CD4-positive, alpha-beta T cell treated with Interleukin-21 for 1 hour (primary cell): ENCODE results near the gene VPS4A.
A peak's percentile ranks its signal among the peaks of the same experiment; 100 is the strongest.
"Not testable (repeated sequence)": the region's sequence is repeated elsewhere in the genome, so short reads cannot be mapped to it uniquely, and the experiment has no call there.

Experiments
- DNase-seq: peaks from one replicate; pipeline ENCODE4 v3.0.0-alpha.2; 2020

VPS4A gene

DNA sequence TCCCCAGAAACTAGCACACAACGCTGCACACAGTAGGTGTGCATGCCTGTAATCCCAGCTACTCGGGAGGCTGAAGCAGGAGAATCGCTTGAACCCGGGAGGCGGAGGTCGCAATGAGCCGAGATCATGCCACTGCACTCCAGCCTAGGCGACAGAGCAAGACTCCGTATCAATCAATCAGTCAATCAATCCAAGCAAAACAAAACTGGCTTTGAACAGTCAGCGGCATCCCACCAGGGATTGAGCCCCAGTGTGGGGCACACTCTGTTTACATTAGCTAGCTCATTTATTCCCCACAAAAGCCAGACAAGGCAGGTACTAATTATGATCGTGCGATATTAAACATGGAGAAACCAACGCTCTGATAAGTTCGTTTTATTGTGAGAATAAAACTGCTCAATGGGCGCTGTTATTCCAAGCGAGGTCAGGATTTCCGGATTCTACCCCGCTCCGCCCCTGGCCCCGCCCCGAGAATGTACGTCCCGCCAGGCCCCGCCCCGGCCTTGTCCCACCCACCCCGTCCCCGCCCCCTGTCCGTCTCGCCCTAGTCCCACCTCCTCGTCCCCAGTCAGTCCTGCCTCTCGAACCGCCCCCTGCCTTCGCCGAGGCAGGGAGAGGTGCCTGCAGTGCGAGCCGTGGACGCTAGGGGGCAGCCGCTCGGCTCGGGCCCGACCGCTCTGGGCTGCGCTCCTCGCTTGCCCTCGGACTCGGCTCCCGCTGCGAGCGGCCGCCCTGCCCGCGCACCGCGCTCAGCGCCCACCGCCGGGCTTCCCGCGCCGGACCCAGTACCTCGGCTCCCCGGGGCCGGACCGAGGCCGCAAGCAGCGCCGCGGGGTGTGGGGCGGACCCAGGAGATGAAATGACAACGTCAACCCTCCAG, at the start of gene VPS4A:
Gene VPS4A (plus strand): TSS at position 698 of the 880 bp plus-strand sequence. CDS start 162 bp downstream, at position 860.
- peak; percentile 98 for DNase-seq

DNA sequence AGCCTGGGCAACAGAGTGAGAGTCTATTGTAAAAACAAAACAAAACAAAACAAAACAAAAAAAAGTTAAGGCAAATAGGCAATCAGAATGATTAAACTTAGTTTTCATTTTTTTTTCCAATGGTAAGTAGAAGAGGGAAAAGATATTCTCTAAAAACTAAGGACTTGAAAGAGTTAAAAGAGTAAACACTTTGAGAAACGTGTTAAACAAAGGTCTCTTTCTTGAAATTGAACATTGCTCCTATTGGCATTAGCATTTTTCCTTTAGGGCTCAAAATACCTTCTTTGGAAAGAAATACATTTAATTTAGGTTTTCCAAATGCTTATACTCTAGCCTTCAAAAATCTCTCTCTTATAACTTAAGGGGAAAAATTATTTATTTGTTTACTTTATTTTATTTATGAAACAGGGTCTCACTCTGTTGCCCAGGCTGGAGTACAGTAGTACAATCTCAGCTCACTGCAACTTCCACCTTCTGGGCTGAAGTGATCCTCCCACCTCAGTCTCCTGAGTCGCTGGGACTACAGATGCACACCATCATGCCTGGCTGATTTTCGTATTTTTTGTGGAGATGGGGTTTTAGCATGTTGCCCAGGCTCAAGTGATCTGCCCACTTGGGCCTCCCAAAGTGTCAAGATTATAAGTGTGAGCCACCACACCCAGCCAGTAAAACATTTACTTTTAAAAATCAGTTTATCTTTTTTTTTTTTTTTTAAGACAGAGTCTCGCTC, 44.7 kb upstream of the VPS4A start:
- DNase-seq = no peak

DNA sequence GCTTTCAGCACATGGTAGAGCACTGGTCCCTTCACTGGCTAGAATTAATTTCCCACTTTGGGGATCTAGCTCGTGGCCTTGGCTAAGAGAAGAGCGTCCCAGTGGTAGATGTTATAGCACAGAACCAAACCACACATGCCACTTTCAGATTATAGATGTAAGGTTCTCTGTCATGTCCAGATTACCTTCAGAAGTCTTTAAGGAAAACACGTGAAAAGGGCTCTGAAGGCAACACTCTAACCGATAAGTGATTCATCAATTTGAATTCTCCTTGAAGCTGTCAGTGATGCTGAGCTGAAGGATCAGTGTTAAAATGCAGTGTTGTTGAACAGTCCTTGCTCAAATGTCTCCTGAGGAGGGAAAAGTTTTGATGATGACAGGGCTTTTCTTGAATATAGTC, 43.5 kb upstream of the VPS4A start:
- DNase-seq = no peak

DNA sequence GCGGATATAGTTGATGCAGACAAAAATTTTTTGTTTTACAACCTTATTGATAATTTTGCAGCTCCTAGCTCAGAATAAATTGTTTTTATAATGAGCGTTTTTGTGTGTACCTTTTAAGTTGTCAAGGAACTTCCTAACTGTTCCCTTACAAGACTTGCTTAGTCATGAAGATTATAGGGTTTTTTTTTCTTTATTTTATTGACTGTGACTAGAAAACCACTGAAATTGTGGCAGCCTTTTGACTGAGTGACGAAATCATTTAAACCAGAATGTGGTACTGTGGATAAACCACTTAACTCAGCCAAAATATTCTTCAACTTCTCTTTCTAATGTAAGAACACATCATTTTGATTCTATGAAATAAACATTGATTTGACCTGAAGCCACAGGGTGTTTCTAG, 40.8 kb upstream of the VPS4A start:
- no peak for DNase-seq

DNA sequence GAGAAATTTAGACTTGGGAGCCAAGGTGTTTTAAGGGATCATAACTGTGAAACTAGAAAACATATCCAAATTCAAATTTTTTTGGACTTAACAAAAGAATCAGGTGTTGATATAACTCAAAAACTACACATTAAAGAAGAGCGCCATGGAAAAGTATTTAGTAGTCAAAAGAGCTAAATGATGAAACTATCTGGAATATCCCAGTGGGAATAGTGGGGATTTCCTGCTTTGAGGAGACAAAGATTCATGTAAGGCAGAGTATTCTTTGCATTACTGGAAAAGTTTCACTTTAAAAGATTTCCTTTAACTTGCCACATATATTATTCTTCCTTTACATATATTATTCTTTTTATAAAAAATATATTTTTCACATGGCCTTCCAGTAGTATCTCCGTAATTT, 40.3 kb upstream of the VPS4A start:
- DNase-seq = no peak

DNA sequence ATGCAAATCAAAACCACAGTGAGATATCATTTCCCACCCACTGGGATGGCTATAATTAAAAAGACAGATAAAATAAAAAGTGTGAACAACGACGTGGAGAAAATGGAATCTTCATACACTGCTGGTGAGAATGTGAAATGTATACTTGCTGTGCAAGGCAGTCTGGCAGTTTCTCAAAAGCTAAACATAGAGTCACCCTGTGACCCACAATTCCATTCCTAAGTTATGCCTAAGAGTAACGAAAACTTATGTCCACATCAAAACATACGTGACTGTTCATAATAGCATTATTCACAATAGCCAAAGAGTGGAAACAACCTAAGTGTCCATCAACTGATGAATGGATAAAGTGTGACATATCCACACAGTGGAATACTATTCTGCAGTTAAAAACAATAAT, 38.1 kb upstream of the VPS4A start:
- no peak for DNase-seq

DNA sequence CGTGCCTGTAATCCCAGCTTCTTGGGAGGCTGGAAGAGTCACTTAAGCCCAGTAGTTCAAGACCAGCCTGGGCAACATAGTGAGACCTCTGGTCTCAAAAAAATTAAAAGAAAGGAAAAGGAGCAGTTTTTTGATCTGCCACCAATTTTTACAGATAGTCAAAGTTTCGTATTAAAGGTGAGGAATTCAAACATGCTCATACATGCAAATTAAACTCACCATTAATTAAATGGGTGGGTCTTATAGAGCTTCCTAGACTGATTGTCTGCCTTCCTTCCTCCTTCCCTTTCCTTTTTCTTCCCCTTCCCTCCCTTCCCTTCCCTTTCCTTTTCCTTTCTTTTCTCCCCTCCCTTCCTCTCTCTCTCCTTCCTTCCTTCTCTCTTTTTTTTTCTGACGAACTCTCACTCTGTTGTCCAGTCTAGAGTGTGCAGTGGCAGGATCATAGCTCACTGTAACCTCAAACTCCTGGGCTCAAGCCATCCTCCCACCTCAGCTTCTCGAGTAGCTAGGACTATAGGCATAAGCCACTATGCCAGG, 36.4 kb upstream of the VPS4A start:
- no peak for DNase-seq

DNA sequence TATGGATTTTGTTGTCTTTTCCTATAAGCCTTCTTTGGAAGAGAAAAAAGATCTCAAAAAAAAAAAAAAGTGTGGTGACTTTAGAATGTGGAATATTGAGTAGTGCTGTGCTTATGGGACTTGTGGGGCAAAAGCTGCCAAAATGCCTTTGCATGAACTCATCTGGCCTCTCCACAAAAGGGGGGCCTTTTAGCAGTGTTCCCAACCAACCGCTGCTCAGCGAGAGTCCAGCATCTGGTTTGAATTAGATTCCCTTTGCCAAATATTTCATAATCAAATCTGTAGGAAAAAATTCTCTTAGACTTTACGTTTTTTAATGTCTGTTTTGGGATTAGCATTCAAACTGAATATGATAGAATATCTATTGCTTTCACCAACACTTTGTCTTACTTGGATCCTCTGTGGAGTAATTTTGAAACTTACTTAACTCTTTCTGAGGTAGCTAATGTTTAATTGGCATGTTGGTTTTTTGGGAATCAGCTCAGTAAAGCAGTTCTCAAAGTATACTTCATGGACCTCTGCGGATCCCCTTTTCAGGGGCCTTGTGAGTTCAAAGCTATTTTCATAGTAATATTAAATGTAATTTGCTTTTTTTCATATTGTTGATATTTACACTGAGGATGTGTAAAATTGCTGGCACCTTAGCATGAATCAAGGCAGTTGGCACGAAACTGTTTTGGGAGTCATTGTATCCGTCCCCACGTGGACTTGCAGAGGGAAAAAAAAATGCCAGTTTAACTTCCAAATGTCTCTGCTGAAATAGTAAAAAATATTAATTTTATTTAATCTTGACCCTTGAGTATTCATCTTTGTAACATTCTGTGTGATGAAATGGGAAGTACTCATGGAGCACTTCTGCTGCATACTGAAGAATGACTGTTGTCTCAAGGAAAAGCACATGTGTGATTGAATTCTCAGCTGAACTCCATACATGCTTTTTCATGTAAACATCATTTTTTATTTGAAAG, 34.7 kb upstream of the VPS4A start:
- no peak for DNase-seq

DNA sequence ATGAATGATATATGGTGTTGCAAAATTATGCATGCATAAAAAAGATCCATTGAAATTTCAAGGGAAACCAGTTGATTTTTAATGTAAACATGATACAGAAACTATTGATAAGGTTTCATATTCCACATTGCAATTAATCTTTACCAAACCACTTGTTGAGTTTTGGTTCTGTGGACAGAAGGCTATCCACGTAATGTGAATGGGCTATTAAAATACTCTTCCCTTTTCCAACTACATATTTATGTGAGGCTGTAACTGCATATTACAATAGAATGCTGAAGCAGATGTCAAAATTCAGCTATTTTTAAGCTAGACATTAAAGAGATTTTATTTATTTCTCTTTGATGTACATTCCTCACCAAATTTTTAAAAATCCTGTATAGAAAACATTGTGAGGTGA, 33.7 kb upstream of the VPS4A start:
- no peak for DNase-seq

DNA sequence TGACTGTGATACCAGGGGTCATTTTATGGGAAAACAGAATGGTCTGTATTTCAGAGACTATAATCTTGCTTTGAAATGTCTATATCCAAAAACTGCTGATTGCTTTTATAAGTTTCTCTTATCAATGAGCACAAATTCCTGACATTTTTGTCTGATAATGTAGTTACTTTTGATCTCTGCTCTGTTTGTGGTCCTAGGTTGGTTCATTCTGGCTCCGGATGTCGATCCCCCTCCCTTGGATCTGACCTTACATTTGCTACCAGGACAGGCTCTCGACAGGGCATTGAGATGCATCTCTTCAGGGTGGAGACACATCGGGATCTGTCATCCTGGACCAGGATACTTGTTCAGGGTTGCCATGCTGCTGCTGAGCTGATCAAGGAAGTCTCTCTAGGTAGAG, 27.3 kb upstream of the VPS4A start:
- DNase-seq = no peak

DNA sequence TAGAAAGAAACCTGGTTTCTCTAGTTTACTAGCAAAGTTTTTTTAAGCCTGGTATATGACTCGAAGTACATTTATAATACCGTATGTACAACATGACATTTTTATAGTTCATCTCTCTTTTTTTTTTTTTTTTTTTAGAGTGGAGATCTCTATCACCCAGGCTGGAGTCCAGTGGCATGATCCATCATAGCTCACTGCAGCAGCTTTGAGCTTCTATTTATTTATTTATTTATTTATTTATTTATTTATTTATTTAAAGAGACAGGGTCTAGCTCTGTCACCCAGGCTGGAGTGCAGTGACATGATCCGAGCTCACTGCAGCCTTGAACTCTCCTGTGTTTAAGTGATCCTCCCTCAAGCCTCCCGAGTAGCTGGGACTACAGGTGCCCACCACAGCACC, 25.9 kb upstream of the VPS4A start:
- no peak for DNase-seq

DNA sequence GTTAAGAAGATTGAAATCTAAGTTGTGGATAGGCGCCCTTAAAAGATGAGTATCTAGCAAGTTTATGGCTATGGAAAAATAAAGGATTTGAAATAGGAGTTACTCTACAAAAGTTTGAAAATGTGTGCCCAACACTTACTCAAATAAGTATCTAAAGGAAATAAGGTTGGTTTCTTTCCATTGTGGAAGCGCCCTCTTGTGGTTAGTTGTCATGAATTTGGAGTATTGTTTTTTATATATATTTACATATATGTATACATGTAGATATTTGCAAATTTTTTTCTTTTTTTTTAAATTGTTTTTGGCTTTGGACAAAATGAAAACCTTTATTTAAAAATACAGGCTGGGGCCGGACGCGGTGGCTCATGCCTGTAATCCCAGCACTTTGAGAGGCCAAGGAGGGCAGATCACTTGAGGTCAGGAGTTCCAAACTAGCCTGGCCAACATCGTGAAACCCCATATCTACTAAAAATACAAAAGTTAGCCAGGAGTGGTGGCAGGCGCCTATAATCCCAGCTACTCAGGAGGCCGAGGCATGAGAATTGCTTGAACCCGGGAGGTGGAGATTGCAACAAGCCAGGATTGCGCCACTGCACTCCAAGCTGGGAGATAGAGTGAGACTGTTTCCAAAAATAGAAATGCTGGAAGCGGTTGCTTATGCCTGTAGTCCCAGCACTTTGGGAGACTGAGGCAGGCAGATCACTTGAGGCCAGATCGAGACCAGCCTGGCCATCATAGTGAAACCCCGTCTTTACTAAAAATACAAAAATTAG, 24.0 kb upstream of the VPS4A start:
- DNase-seq = peak; percentile 74

DNA sequence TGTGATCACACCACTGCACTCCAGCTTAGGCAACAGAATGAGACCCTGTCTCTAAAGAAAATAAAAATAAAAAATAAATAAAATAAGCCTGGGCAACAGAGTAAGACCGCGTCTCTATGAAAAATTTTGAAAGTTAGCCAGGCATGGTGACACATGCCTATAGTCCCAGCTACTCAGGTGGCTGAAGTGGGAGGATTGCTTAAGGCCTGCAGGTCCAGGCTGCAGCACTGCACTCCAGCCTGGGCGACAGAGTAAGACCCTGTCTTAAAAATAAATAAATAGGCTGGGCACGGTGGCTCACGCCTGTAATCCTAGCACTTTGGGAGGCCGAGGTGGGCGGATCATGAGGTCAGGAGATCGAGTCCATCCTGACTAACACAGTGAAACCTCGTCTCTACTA, 19.5 kb upstream of the VPS4A start:
- not testable (repeated sequence) for DNase-seq

DNA sequence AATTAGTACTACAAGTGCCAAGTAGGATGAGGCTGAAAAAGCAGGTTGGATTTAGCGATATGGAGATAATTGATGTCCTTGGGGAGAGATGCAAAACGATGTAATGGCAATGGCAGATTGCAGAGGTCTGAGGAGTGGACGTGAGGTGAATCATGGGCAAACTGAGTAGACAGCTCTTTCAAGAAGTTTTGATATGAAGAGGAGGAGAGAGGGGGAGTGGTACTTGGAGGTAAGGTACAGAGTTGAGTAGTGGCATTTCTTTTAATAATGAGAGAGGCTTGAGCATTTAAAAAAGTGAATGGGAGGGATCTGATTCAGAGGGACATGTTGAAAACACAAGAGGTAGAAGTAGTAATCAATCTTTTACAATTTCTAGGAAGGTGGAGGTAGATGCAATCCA, 17.7 kb upstream of the VPS4A start:
- DNase-seq = no peak

DNA sequence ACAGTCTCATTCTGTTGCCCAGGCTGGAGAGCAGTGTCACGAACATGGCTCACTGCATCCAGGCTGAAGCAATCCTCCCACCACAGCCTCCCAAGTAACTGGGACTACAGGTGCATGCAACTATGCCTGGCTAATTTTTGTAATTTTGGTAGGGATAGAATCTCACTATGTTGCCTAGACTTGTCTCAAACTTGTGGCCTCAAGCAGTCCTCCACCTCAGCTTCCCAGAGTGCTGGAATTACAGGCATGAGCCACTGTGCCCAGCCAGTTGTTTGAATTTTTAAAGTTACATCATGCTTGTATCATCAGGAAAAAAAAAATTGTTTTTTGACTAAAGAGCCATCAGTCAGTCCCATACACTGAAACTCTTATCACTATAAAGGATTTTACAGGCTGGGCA, 17.1 kb upstream of the VPS4A start:
- no peak for DNase-seq

DNA sequence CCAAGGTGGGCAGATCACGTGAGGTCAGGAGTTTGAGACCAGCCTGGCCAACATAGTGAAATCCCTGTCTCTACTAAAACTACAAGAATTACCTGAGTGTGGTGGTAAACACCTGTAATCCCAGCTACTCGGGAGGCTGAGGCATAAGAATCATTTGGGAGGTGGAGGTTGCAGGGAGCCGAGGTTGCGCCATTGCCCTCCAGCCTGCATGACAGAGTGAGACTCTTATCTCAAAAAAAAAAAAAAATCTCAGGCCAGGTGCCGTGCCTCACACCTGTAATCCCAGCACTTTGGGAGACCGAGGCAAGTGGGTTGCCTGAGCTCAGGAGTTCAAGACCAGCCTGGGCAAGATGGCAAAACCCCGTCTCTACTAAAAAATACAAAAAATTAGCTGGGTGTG, 14.4 kb upstream of the VPS4A start:
- DNase-seq = not testable (repeated sequence)

DNA sequence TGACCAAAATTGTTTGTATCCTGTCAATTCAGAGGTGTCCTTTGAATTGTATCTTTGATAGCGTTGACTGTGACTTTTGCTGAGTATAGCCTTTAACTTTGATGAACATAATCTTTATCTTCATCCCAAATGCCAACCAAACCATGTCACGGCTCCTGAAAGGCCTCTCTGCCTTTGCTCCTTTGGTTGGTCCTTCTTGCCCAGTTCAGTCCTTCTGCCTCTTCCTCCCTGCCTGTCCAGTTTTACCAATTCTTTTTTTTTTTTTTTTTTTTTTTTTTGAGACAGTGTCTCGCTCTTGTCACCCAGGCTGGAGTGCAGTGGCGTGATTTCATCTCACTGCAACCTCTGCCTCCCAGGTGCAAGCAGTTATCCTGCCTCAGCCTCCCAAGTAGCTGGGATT, 12.9 kb upstream of the VPS4A start:
- no peak for DNase-seq

DNA sequence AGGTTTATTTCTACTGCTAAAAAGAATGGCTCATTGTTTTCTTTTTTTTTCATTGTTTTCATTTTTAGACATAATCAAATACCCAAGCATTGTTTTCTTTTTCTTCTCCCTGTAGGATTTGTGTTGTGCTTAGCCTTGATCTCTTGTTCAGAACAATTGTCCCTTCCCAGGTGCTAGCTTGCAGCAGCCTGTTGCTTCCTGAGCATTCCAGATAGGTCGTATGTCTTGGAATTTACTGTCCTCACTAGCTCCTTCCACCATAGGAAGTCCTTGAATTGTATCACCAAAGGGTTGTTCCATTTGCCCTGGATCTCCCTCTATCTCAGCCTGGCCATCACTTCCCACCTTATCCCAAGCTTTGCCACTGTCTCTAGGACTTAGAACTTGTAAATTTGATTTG, 10.0 kb upstream of the VPS4A start:
- no peak for DNase-seq

DNA sequence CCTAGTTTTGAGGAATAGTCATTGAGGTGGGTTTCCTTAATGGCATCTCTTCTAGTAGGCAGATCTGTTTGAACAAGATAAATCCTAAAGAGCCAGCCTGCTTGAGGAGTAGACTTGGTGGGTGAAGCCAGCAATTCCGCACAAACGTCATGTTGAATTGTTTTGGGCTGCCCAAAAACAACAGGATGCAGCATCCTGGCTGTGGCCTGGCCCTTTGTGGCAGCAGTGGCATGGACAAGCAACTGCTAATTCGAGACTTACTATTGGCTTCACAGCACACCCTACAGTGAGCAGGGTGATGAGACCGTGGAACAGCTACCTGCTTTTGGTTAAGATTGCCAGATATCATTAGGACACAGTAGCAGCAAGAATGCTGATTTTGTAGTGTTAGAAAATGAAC, 9.3 kb upstream of the VPS4A start:
- DNase-seq = no peak

DNA sequence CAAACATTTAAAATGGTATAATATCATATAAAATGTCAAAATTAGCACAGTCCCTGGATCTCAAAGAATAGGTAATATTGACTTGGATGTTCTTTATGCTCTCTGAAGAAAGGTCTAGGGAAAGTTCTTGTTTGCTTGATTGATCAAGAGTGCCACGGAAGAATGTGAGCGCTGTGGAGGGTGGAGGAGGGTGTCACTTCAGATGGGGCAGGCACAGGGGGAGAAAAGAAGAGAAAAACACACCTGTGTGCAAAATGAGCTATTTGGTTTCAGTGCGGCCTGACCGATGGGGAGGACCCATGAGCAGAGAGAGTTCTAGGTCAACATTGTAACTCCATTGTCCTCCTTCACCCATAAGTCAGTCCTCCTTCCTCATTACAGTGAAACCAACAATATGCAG, 8.8 kb upstream of the VPS4A start:
- no peak for DNase-seq

DNA sequence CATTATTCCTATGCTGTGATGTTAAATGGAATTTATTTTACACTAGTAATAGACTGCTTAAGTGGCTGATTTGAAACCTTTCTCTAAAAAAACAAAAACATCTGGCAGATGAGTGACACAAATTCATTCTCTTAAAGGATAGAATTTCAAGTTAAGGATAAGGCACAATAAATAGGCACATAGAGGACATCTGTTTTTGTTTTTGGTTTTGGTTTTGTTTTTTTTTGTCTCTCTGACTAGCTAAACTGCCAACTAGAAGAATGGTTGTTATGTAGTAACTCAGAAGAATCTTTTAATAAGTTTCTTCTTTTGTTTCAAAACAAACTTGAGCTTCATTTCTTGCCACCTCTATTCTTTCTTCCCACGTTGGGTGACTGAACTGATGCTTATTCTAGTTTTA, 5.1 kb upstream of the VPS4A start:
- no peak for DNase-seq

DNA sequence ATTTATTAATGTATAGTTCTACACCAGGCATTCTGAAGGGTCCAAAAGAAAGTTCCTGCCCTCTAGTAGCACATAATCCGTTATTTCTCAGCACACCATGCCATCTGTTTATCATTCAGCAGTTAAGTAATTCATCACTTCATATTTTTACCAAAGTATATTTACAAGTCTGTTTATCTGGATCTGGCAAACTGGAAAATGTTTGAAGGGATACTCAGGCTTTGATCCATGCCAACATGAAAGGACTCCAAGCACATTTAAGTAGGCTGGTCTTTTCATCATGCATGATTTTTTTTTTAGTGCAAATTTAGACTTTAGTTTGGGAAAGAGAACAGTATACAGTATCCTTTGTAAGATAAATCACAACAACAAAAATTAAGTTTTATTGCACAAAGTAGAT, 4.1 kb upstream of the VPS4A start:
- DNase-seq = no peak
